Hematopoietic multipotent progenitor cell treated with erythropoietin and hydrocortisone succinate and interleukin-3 and kit ligand, for 17 days (in vitro differentiated cells): Measurements from ENCODE around the gene OPALIN.
"Not testable (repeated sequence)": the region's sequence is repeated elsewhere in the genome, so short reads cannot be mapped to it uniquely, and the experiment has no call there.

Experiments
- DNase-seq: peaks from one replicate; pipeline ENCODE4 v3.0.0-alpha.2; 2015; ENCODE audit warnings: low spot score

OPALIN gene

DNA sequence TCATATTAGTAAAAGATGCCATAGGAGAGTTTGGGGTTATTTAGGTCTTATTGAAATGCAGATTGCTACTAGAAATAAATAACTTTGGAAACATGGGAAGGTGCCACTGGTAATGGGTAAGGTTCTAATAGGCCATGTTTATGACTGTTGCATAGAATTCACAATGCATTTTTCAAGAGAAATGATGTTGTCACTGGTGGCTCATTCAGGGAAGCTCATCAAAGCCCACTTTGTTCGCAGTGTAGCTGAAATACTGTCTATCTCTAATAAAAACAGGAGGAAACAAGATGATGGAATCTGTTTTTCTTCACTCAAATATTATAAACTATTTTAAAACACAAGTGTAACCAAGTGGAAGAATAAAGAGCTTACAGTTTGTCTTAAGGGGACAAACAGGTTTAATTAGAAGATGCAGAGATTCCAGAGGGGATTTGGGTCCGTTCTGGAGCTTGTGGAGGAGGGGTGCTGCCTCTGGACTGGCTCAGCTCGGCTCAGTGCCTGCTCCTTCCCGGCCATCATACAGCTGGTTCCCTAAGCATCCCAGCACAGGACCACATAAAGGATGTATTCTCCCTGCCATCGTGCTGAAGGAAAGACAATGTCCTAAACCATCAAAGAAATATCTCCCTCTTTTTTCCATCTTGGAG is 20.4 kb downstream of the OPALIN start:
- no peak for DNase-seq

DNA sequence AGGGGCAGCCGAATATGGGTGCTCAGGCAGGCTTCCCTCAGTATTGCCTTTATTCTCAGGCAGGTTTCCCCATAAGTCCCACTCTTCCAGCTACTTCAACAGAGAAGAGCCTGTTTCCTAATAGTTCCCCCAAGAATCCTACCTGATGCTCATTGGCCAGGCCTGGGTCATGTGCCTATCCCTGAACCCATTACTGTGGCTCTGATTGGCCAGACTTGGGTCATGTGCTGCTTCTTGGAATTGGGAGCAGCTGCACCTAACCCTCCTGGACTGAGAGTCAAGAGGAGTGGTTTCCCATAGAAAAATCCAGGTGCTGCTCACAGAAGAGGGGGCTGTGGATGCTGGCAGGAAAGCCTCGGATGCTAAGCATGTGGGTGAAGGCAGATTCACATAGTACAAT is 21.7 kb downstream of the OPALIN start:
- DNase-seq: no peak

DNA sequence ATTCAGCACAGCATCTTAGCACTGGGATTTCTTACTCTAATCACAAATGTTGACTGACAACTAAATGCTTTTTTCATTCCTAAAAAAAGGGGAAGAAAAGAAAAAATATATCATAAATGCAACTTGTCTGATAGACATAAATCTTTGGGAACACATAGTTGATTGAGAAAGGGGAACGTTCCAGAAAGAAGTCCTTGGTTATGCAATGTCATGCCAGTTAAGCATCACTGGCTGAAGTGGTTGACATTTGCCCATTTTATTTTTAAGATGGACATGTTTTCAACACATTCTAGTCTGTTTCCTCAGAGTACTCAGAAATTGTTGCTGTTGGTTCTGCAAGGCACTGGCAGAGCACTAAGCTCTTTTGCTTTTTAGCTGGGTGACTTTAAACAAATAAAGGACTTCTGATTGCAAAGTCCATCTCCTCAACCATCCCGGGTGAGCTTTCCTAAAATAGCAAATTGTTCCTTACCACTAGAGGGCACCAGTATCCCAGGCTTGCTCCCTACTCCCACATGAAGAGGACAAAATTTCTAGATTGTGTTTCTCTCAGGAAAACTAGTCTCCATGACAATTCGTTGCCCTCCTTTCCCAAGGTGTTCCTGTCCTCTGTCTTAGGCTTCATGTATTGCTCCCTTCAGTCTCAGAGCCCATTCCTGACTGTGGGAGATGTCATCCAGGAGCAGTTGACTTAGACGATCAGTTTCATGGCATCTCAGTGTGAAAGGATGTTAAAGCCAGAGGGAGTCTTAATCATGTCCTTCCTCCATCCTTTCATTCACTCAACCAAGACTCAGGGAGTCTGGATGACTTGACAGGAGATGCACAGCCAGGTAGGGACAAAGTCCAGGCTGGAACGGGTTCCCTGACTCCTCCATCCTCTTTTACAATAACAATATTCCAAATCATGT is 23.9 kb downstream of the OPALIN start:
- DNase-seq: peak; percentile 20

DNA sequence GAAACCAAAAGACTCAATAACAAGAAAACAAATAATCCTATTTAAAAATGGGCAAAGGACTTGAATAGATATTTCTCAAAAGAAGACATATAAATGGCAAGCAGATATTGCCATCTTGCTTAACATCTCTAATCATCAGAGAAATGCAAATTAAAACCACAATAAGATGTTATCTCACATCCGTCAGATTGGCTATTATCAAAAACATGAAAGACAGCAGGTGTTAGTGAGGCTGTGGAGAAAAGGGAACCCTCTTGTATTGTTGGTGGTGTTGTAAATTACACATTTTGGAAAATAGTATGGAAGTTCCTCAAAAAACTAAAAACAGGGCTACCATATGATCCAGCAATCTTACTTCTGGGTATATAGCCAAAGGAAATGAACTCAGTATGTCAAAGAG is 25.7 kb downstream of the OPALIN start:
- DNase-seq: no peak

DNA sequence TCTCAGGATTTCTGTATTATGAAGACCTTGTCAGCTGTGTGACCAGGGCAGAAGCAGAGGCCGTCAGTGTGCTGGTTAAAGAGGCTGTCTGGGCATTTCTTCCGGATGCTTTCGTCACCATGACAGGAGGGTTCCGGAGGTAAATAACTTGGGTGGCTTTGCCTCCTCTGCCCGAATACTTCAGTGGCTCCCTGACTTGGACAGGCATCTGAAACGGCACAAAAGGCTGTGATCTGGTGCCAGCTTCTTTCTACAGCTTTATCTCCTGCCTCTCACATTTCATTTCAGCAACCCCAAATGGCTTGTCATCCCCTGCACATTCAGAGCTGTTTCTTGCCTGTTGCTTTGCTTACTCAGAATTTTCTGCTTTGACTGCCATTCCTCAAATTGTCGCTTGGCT is 31.3 kb downstream of the OPALIN start:
- DNase-seq: no peak

DNA sequence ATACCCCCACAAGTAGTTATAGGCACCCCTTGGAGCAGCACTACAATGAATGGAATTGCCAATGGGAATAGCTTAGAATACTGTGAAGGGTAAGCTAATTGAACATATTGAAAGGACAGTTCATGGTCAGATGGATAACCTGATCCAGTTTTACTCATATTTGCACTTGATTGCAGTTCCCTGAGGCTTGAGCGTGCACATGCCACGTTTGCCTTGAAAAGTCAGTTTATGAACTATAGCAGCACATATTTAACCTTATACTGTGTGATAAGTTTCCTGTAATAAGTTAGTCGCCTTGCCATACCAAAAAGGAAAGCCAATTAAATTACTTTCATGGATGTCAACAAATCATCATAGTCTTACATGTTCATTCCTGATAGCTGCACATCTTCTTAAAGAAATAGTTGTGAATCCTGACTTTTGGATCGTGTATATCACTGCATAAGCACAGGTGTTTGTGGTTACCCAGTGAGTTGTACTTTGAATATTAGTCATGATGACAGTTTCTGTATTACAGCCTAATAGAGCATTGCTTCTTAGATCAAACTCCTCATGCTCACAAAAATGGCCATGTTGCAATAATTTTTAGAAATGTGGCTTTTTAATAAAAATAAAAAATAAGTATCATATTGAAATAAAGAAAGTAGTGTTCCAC is 33.0 kb downstream of the OPALIN start:
- no peak for DNase-seq

DNA sequence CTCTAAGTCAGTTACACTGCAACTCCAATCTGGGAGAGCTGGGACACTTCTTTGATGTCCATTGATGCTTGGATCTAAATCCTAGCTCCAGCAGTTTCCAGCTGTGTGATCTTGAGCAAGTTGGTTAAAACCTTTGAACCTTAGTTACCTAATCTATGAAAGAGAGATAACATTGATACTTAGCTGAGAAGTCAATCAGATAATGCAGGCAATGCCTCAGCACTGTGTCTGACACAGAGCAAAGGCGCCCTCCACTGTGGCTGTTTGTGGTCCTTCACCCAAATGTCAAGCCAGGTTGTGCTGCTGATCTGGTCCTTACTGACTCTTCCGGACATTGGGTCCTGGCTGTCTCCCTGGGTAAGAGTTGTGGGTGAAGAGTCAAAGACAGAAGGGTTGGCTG is 34.4 kb downstream of the OPALIN start:
- no peak for DNase-seq

DNA sequence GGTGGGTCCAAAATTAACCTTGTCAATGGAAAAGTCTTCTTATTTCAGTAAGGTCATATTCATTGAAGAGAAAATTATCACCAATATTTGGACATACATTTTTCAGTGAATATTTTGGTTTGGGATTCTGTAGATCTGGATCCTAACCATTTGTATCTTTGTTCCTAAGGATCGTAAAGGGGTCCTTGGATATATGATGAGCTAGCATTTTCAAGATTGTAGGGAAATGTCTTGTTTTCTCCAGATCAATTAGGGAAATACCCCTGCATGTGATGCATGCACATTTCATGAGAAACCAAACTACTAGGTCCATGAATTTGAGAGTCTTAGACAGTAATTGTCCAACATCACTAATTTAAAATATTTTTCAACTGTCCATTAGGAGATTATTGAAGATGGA is 36.5 kb downstream of the OPALIN start:
- DNase-seq: no peak

DNA sequence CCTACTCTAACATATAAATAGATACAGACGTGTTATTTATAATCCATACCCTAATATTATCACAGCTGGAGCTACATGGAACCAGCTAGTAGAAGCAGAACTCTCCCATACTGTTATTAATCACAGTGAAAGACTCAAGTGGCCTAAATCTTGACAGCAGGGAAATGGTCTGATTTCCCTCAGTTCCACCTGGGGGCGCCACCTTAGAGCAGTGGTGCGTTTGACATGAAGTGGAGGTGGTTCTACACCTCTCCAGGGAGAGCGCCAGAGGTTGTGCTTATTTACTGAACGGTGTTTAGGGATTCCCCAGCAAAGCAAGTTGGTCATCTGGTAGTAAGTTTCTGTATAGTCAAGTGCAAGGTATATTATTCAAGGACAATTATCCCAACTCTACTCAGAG is 37.0 kb downstream of the OPALIN start:
- no peak for DNase-seq

DNA sequence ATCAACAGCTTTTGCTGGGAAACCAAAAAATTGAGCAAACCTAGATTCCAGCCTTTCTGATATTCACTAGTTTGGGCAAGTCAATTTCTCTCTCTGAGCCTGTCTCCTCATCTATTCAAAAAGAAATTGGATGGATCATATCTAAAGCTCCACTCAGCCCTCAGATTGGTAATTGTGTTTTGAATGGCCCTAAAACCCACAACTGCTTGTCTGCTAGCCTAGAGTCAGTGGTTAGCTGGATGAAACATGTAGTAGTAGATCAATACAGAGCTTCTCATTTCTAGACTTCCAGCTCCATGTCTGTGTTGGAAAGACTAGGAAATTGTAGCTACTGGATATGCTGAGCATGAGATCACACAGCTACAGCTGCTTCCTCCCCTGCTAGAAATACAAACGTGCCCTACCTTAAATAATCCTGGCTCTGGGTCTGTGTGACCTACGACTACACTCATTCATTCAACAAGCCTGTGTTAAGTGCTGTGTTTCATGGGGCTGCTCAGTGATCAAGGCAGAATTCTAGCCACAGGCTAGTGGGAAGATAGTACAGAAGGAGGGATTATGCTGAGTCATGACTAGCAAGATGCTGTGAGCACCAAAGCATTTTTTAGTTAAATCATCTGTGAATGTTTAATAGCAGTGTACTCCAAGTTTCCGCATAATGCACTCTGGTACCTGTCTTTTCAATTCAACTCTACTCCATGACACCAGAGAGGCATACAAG is 38.9 kb downstream of the OPALIN start:
- DNase-seq: no peak

DNA sequence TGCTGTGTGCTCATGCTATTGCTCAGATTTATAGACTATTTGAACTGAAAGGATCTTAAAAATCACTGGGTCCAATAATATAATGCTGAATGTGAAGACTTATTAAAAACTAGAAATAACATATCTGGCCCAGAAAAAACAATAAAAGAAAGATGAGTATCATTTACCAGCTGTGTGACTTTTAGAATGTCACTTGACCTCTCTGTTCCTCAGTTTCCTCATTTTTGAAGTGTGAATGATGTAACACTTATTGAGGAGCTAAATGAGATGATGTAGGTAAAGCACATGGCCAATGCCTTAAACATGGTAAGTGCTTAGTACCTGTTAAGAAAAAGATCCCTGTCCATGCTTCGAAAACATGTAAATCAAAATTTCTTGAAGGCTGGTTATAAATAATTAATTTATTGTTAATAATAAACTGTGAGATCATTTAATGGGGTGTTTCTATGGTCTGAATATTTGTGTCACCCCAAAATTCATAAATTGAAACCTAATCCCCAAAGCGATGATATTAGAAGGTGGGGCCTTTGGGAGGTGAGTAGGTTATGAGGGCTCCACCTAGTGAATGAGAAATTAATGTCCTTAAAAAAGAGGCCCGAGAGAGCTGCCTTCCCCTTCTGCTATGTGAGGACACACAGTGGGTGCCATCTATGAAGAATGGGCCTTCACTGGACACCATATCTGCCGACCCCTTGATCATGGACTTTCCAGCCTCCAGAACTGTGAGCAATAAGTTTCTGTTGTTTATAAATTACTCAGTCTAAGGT is 41.6 kb downstream of the OPALIN start:
- no peak for DNase-seq

DNA sequence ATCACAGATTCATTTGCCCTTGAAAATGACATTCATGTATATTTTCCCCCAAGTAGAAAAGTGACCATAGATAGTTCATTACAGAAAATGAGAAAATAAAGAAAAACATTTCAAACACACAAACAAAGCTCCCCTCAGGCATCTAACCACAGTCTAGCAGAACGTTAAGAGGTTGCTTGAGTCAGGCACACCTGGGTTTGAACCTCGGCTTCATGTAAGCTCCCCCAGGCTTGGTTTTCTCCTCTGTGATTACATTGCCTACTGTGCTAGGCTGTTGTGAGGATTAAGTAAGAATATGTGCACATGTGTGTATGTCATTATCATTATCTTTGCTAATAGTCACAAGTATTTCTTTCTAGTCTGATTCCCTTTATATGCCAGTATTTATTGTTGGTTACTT is 45.5 kb downstream of the OPALIN start:
- no peak for DNase-seq

DNA sequence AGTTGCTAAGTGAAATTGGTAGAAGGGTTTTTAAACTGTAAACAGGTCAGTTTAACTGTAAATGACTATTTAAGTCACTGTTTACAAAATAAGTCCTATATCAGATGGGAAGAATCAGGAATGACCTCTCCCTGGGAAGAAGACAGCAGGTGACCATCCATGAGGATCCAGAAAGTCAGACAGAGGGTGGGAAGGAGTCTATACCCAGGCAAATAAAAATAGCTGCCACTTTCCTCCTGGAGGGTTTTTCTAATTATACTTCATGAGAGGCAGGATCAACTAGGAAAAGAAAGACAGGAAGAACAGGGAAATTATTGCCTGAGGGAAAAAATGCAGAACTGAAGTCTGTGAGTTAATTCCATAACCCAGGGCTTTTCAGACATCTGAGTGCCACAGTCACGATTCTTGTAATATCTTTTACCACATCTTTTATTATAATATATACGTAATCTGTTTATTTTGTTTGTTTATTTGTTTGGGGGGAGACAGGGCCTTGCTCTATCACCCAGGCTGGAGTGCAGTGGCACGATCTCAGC is 47.6 kb downstream of the OPALIN start:
- no peak for DNase-seq

DNA sequence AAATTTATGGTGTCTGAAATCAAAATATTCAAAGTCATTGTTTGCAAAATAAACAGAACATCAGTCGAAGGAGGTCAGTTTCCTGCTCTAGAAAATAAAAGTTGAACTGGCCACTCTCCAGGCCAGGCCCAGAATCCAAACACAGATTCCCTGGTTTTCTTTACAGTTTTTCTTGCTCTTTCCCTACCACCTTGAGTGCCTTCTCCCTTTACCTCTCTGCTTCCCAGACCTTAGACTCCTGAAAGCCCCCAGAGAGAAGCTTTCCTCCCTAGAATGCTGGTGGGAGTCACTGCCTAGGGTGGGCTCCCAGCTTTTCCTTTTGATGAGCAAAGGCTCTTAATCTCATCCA is 48.5 kb downstream of the OPALIN start:
- DNase-seq: no peak

DNA sequence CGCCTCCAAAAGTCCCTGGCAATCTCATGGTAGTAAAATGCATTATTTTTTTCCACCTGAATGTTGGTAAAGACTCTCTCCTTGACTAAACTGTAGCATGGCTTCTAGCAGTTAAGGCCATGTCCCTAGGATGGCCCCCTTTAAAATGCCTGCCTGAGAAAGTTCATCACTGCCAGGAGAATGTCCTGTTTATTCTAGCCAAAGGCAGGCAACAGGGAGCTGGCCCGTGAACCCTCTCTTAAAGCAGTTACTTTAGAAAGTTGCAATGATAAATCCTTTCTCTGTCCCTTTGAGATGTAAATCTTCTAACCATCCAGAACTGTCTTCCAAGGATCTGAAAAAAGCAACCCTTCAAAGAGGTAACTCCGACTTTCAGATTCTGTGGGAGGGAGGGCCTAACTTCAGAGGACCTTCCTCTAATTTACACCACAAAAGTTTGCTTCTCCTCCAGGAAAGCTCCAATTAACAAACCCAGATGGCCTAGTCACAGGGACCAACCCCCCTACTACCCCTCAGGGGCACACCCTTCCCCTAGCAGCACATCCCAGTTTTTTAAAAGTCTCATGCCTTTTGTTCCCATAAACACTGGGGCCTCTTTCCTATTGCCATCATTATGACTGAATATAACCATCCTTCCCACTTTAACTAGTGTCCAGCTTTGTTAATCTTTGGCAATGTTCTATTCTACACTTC is 49.0 kb downstream of the OPALIN start:
- no peak for DNase-seq

DNA sequence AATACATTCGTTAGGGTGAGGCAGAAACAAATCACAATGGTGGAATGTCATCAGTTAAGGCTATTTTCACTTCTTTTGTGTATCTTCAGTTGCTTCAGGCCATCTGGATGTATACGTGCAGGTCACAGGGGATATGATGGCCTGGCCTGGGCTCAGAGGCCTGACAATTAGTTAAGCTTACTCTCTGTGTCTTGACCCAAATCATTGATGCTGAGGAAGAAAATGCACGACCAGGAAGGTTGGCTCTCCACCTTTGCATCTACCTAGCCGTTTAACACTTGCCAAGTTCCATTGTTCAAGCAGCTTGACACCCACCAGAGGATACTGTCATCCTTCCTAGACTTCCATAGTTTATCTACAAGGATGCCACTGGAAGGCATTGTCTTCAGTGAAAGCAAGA is 49.9 kb downstream of the OPALIN start:
- not testable (repeated sequence) for DNase-seq

DNA sequence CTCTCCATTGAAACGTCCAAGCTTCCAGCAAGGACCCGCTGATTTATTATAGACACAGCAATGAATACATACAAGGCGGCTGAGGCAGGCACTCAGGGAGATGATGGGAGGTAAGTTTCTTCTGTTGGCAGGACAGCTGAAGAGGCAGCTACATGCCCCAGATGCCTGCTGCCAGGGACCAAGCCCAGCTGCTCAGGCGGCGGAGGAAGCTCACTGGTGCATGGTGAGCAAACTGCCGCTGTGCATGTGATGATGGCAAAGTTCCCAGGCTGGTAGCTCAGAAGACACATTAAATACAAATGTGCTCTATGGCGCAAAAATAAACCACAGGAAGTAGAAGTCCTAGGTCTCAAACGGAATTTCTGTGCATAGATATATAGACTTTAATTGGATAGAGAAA is 52.3 kb downstream of the OPALIN start:
- DNase-seq: no peak

DNA sequence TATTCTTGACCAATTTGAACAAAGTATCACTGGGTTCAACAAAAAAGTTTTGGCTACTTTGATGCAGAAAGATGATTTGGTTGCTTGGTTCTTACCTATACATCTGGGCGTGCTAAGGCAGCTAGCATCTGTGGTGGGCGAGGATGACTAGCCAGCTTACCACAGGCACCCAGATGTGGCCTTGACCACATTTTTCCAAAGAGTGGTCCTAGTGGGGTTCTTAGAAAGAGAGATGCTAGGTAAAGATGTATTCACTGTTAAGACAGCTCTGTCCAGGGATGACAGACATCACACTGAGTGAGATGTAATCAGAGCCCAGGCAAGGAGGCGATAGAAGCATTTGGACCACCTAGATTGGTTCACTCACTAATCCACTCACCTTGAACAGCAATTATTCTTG is 53.8 kb downstream of the OPALIN start:
- DNase-seq: no peak

DNA sequence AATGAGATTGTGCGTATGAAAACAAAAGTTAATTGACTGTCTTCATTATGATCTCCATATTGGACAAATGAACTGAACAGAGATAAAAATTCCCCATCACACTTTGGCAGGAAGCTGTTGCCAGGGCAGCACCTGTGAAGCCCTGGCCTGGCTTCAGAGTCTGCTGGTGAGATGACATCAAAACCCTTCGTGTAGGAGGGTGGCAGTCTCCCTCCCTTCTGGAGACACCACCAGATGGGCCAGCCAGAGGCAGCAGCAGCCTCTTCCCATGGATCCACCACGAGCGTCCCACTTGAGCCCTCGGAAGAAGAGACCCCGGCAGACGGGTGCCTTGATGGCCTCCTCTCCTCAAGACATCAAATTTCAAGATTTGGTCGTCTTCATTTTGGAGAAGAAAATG is 54.6 kb downstream of the OPALIN start, which contains the start of gene DNTT:
TSS of gene DNTT (plus strand) at position 205 of the 400 bp plus-strand sequence. CDS start at position 269, 64 bp downstream.
- DNase-seq: no peak

DNA sequence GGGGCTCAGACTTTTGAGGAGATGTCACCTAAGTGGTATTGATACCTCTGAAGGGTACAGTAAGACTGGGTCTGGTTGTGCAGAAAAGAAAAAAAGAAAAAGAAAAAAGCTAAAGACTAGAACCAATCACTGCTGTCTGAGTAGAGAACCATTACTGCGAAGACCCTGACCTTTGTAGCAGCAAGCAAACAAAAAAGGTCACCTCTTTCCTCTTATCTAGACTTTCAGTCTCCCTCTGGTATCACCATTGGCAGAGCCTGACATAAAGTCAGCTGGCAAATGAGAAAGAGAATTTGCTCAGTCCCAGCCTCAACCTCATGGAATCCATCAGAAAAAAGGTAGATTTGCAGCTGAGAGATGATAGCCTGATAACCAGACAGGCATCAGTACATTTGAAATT is 57.2 kb downstream of the OPALIN start:
- no peak for DNase-seq

DNA sequence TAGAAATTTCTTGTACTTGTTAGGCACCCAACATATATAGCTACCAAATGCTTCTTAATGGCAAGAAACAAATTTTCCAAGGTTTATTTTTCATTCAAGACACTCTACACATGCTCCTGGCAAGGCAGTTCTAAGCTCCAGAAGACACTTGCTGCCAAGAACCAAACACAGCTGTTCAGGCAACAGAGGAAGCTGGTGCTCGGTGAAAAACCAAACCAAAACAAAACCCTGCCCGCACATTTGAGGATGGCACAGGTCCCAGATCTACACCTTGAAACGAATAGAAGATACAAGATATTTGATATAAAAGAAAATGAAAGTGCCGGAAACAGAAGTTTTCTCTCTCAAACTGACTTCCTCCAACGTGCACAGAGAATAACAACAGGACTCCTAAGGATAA is 59.4 kb downstream of the OPALIN start:
- DNase-seq: no peak
